GM23338 (cell line): ENCODE results near the gene NLRP5. TPM values are rescaled to one million over a fixed set of nuclear protein-coding genes. Genes with fewer than 3 reads are reported as not detected.

ENCODE experiments used
- ATAC-seq: fragments of 200-7000 bp; cut with Tn5 transposase; 3 replicates; pipeline ENCODE4 v1.9.1; 2020
- DNase-seq: peaks from one replicate; pipeline ENCODE4 v3.0.0-alpha.2; 2015; ENCODE audit warnings: low spot score
- H2AFZ ChIP-seq: fragments of 200-600 bp; sonication (generic); 2 replicates; pipeline ENCODE4 v1.8.0; 2016; ENCODE audit warnings: antibody characterized with exemption, mild to moderate bottlenecking, moderate library complexity
- H3F3A ChIP-seq: fragments of 200-600 bp; sonication (generic); replicated peaks from 2 replicates; pipeline ENCODE4 v1.8.0; 2017; ENCODE audit warnings: antibody characterized with exemption, mixed run types, low read depth
- H3K27ac ChIP-seq: fragments of 200-600 bp; sonication (generic); 2 replicates; pipeline ENCODE4 v1.6.1; 2016; ENCODE audit warnings: low read depth
- H3K27me3 ChIP-seq: fragments of 200-600 bp; sonication (generic); 2 replicates; pipeline ENCODE4 v1.8.0; 2016; ENCODE audit warnings: mild to moderate bottlenecking, mixed run types, moderate library complexity; ENCODE audit not compliant: insufficient read depth
- H3K36me3 ChIP-seq: fragments of 200-600 bp; sonication (generic); 2 replicates; pipeline ENCODE4 v1.8.0; 2016; ENCODE audit warnings: mild to moderate bottlenecking; ENCODE audit not compliant: insufficient read depth
- H3K4me1 ChIP-seq: fragments of 200-600 bp; sonication (generic); 2 replicates; pipeline ENCODE4 v1.8.0; 2016; ENCODE audit warnings: mild to moderate bottlenecking, moderate library complexity; ENCODE audit not compliant: insufficient read depth
- H3K4me2 ChIP-seq: fragments of 200-600 bp; sonication (generic); 2 replicates; pipeline ENCODE4 v1.7.1; 2017; ENCODE audit warnings: mixed run types
- H3K4me3 ChIP-seq: fragments of 200-600 bp; sonication (generic); 2 replicates; pipeline ENCODE4 v1.6.1; 2016; ENCODE audit warnings: mixed run types
- H3K79me2 ChIP-seq: fragments of 200-600 bp; sonication (generic); replicated peaks from 2 replicates; pipeline ENCODE4 v1.8.0; 2017; ENCODE audit warnings: mild to moderate bottlenecking; ENCODE audit not compliant: insufficient read depth
- H3K9me2 ChIP-seq: fragments of 200-600 bp; sonication (generic); 2 replicates; pipeline ENCODE4 v1.8.0; 2017; ENCODE audit not compliant: insufficient read depth
- H4K20me1 ChIP-seq: fragments of 200-600 bp; sonication (generic); replicated peaks from 2 replicates; pipeline ENCODE4 v1.8.0; 2017; ENCODE audit warnings: mild to moderate bottlenecking; ENCODE audit not compliant: insufficient read depth
- H3K27ac Mint-ChIP-seq: 2 replicates; pipeline ENCODE4 v1.8.0; 2020; ENCODE audit warnings: inconsistent platforms, mild to moderate bottlenecking, moderate library complexity, mixed read lengths
- H3K27me3 Mint-ChIP-seq: 3 replicates; pipeline ENCODE4 v1.8.0; 2022; ENCODE audit warnings: low read depth, mild to moderate bottlenecking, moderate library complexity, mixed read lengths, inconsistent platforms; ENCODE audit not compliant: insufficient read depth, poor library complexity
- H3K36me3 Mint-ChIP-seq: 3 replicates; pipeline ENCODE4 v1.8.0; 2021; ENCODE audit warnings: low read depth, mild to moderate bottlenecking, inconsistent platforms, moderate library complexity, mixed read lengths
- H3K4me1 Mint-ChIP-seq: 3 replicates; pipeline ENCODE4 v1.8.0; 2020; ENCODE audit warnings: mild to moderate bottlenecking, inconsistent platforms, mixed read lengths
- H3K4me3 Mint-ChIP-seq: 3 replicates; pipeline ENCODE4 v1.8.0; 2021; ENCODE audit warnings: moderate library complexity, mild to moderate bottlenecking, inconsistent platforms, mixed read lengths
- H3K9me3 Mint-ChIP-seq: 3 replicates; pipeline ENCODE4 v1.8.0; 2020; ENCODE audit warnings: moderate library complexity, mild to moderate bottlenecking, inconsistent platforms, mixed read lengths
- CREB1 ChIP-seq: fragments of 250-450 bp; sonication (Bioruptor Pico); IDR thresholded peaks from 2 replicates; pipeline ENCODE4 v1.5.0; 2020; ENCODE audit warnings: low read depth, mild to moderate bottlenecking, moderate library complexity
- EZH2phosphoT487 ChIP-seq: fragments of 200-600 bp; sonication (generic); IDR thresholded peaks from one replicate; pipeline ENCODE4 v1.8.1; 2018; ENCODE audit warnings: antibody characterized with exemption; ENCODE audit not compliant: unreplicated experiment
- JUNB ChIP-seq: IDR thresholded peaks from one replicate; pipeline ENCODE4 v1.6.1; 2016; ENCODE audit warnings: antibody characterized with exemption; ENCODE audit not compliant: unreplicated experiment
- NANOG ChIP-seq: IDR thresholded peaks from 2 replicates; pipeline ENCODE4 v1.6.1; 2016; ENCODE audit warnings: antibody characterized with exemption, borderline replicate concordance
- STAT1 ChIP-seq: IDR thresholded peaks from one replicate; pipeline ENCODE4 v1.6.1; 2016; ENCODE audit warnings: antibody characterized with exemption; ENCODE audit not compliant: unreplicated experiment
- ZNF114 ChIP-seq: fragments of 250-450 bp; sonication (Bioruptor Pico); IDR thresholded peaks from 2 replicates; pipeline ENCODE4 v1.5.0; 2020; ENCODE audit warnings: mild to moderate bottlenecking, moderate library complexity
- polyA plus RNA-seq: library from polyadenylated mRNA; unstranded; fragments of >200 nt; fragmentation: Nextera tagmentation; extraction: Ambion mirVana; gene quantifications from 2 replicates; pipeline ENCODE4 v1.2.1, GENCODE V29; 2016
- total RNA-seq: library from RNA; depleted of rRNA; stranded (reverse); fragments of >200 nt; shearing (Covaris generic); gene quantifications from 2 replicates; pipeline ENCODE4 v1.2.3, GENCODE V29; 2014
- TF ChIP-seq, protein P1 (sequence below): fragments of 250-450 bp; sonication (Bioruptor Pico); IDR thresholded peaks from 2 replicates; pipeline ENCODE4 v1.5.0; 2020; ENCODE audit warnings: mild to moderate bottlenecking, moderate library complexity

NLRP5 gene
- total and polyA plus RNA-seq, 2 experiments from 2014 or later = not detected

- Histone ChIP-seq H3K4me1 (no peaks in the 10 kb centered on the region), H3K27me3 (no peaks in the 10 kb centered on the region), H3K36me3 (no peaks in the 10 kb centered on the region), H4K20me1 (no peaks in the 10 kb centered on the region), H3K27ac (no peak overlapping the region), H3K4me3 (no peak overlapping the region), H3F3A (no peaks in the 10 kb centered on the region), H2AFZ (no peak overlapping the region), H3K4me2 (no peak overlapping the region), H3K79me2 (no peaks in the 10 kb centered on the region), H3K9me2 (no peaks in the 10 kb centered on the region)
- no peak for ATAC-seq
- Mint-ChIP-seq H3K36me3 (peaks cover 18% of the 10 kb centered on the region), H3K9me3 (peaks cover 84% of the 10 kb centered on the region), H3K27ac (no peak overlapping the region), H3K27me3 (peaks cover 5% of the 10 kb centered on the region), H3K4me1 (no peaks in the 10 kb centered on the region), H3K4me3 (no peak overlapping the region)
- TF ChIP-seq ZNF114 (CRISPR knock-in tag) (no peak), EZH2phosphoT487 (no peak), STAT1 (no peak), JUNB (no peak)
- TF ChIP-seq, protein P1, sequence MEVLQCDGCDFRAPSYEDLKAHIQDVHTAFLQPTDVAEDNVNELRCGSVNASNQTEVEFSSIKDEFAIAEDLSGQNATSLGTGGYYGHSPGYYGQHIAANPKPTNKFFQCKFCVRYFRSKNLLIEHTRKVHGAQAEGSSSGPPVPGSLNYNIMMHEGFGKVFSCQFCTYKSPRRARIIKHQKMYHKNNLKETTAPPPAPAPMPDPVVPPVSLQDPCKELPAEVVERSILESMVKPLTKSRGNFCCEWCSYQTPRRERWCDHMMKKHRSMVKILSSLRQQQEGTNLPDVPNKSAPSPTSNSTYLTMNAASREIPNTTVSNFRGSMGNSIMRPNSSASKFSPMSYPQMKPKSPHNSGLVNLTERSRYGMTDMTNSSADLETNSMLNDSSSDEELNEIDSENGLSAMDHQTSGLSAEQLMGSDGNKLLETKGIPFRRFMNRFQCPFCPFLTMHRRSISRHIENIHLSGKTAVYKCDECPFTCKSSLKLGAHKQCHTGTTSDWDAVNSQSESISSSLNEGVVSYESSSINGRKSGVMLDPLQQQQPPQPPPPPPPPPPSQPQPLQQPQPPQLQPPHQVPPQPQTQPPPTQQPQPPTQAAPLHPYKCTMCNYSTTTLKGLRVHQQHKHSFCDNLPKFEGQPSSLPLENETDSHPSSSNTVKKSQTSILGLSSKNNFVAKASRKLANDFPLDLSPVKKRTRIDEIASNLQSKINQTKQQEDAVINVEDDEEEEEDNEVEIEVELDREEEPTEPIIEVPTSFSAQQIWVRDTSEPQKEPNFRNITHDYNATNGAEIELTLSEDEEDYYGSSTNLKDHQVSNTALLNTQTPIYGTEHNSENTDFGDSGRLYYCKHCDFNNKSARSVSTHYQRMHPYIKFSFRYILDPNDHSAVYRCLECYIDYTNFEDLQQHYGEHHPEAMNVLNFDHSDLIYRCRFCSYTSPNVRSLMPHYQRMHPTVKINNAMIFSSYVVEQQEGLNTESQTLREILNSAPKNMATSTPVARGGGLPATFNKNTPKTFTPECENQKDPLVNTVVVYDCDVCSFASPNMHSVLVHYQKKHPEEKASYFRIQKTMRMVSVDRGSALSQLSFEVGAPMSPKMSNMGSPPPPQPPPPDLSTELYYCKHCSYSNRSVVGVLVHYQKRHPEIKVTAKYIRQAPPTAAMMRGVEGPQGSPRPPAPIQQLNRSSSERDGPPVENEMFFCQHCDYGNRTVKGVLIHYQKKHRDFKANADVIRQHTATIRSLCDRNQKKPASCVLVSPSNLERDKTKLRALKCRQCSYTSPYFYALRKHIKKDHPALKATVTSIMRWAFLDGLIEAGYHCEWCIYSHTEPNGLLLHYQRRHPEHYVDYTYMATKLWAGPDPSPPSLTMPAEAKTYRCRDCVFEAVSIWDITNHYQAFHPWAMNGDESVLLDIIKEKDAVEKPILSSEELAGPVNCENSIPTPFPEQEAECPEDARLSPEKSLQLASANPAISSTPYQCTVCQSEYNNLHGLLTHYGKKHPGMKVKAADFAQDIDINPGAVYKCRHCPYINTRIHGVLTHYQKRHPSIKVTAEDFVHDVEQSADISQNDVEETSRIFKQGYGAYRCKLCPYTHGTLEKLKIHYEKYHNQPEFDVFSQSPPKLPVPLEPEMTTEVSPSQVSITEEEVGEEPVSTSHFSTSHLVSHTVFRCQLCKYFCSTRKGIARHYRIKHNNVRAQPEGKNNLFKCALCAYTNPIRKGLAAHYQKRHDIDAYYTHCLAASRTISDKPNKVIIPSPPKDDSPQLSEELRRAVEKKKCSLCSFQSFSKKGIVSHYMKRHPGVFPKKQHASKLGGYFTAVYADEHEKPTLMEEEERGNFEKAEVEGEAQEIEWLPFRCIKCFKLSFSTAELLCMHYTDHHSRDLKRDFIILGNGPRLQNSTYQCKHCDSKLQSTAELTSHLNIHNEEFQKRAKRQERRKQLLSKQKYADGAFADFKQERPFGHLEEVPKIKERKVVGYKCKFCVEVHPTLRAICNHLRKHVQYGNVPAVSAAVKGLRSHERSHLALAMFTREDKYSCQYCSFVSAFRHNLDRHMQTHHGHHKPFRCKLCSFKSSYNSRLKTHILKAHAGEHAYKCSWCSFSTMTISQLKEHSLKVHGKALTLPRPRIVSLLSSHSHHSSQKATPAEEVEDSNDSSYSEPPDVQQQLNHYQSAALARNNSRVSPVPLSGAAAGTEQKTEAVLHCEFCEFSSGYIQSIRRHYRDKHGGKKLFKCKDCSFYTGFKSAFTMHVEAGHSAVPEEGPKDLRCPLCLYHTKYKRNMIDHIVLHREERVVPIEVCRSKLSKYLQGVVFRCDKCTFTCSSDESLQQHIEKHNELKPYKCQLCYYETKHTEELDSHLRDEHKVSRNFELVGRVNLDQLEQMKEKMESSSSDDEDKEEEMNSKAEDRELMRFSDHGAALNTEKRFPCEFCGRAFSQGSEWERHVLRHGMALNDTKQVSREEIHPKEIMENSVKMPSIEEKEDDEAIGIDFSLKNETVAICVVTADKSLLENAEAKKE (CRISPR knock-in tag) = no peak
- no peak for DNase-seq
These were observed 6.2 kb upstream of the NLRP5 start for GRCh38 chr19:55980415-55980814.

DNA sequence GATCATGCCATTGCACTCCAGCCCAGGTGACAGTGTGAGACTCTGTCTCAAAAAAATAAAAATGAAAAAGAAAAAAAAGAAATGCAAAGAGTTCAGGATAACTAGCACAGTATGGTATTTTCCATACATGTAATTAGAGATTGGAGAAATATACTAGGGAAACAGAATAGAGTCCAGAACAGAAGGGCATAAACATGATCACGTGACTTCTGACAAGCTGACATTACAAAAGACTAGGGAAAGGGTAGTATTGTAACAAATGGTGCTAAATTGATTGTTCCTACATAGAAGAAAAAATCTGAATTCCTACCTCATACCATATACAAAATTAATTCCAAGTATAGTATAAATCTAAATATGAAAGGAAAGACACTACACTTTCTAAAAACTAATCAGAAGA lies 1.3 kb upstream of the NLRP5 start:
- Histone ChIP-seq H3K4me3 (no peak overlapping the region), H3K9me2 (no peaks in the 10 kb centered on the region), H3K36me3 (no peaks in the 10 kb centered on the region), H3F3A (no peaks in the 10 kb centered on the region), H3K4me1 (no peaks in the 10 kb centered on the region), H4K20me1 (no peaks in the 10 kb centered on the region), H3K27me3 (no peaks in the 10 kb centered on the region), H3K27ac (no peak overlapping the region), H3K79me2 (no peaks in the 10 kb centered on the region), H2AFZ (no peak overlapping the region), H3K4me2 (no peak overlapping the region)
- Mint-ChIP-seq H3K9me3 (peaks cover 93% of the 10 kb centered on the region), H3K27ac (no peak overlapping the region), H3K4me3 (no peak overlapping the region), H3K4me1 (no peaks in the 10 kb centered on the region), H3K27me3 (peaks cover 5% of the 10 kb centered on the region), H3K36me3 (peaks cover 25% of the 10 kb centered on the region)
- no peak for TF ChIP-seq CREB1 (CRISPR knock-in tag)
- TF ChIP-seq JUNB = no peak
- TF ChIP-seq NANOG = no peak
- ATAC-seq = no peak
- DNase-seq = no peak
